H1 (cell line): ENCODE results near the gene POLR1D. TPM values are rescaled to one million over a fixed set of nuclear protein-coding genes. Genes with fewer than 3 reads are reported as not detected.

ENCODE experiments used
- CTCF ChIA-PET: fragments of 300-600 bp; sonication (Branson Sonifier 250); formaldehyde crosslinking; loops from one replicate; lab custom pipeline; 2021; ENCODE audit not compliant: partially characterized antibody; lab: Charles Lee
- POLR2A ChIA-PET: fragments of 300-600 bp; sonication (Branson Sonifier 250); formaldehyde crosslinking; loops from one replicate; lab custom pipeline; 2021; ENCODE audit warnings: inconsistent platforms; ENCODE audit not compliant: partially characterized antibody; lab: Charles Lee
- DNase-seq, 2 experiments: peaks; one replicate each; pipeline versions ENCODE4 v3.0.0 to v3.0.0-alpha.2; 2010 to 2022; ENCODE audit warnings: low spot score in 2 of 2, low read depth in 1 of 2, mixed read lengths in 1 of 2
- FAIRE-seq: peaks from 2 replicates; lab custom pipeline; 2011; peaks lifted over from hg19 to GRCh38; lab: Jason Lieb, UNC
- H2AFZ ChIP-seq: 2 replicates; pipeline ENCODE4 v1.8.1; 2012; ENCODE audit warnings: low read length, inconsistent platforms
- H2AK5ac ChIP-seq: 2 replicates; pipeline ENCODE4 v1.6.1; 2013; ENCODE audit warnings: low read depth, low read length
- H2BK120ac ChIP-seq: replicated peaks from 2 replicates; pipeline ENCODE3; 2013; ENCODE audit warnings: low read depth, low read length, inconsistent platforms
- H2BK12ac ChIP-seq: 2 replicates; pipeline ENCODE4 v1.6.1; 2013; ENCODE audit warnings: low read depth, low read length
- H2BK15ac ChIP-seq: 2 replicates; pipeline ENCODE4 v1.6.1; 2013; ENCODE audit warnings: low read length
- H2BK20ac ChIP-seq: 2 replicates; pipeline ENCODE4 v1.6.1; 2013; ENCODE audit warnings: low read length
- H2BK5ac ChIP-seq: 2 replicates; pipeline ENCODE4 v1.6.1; 2013; ENCODE audit warnings: low read depth, low read length
- H3K14ac ChIP-seq: 2 replicates; pipeline ENCODE4 v1.6.1; 2013; ENCODE audit warnings: inconsistent platforms; ENCODE audit not compliant: insufficient read length
- H3K18ac ChIP-seq: 2 replicates; pipeline ENCODE4 v1.6.1; 2013; ENCODE audit warnings: low read length; ENCODE audit errors: extremely low read depth
- H3K23ac ChIP-seq: 2 replicates; pipeline ENCODE4 v1.6.1; 2013; ENCODE audit warnings: inconsistent platforms; ENCODE audit not compliant: insufficient read length
- H3K23me2 ChIP-seq: 2 replicates; pipeline ENCODE4 v1.6.1; 2013; ENCODE audit warnings: low read depth, low read length
- H3K27ac ChIP-seq: 2 replicates; pipeline ENCODE4 v1.6.1; 2011; ENCODE audit warnings: low read depth, low read length, inconsistent platforms
- H3K27me3 ChIP-seq, 4 experiments: replicated peaks in 1 of 4; 1 replicate in 1 of 4; 2 replicates in 3 of 4; pipeline versions ENCODE4 v1.6.1 to v1.8.1; 2011 to 2013; ENCODE audit warnings: low read length in 3 of 4, mild to moderate bottlenecking in 3 of 4, inconsistent platforms in 2 of 4, mixed read lengths in 2 of 4, moderate library complexity in 1 of 4; ENCODE audit not compliant: control insufficient read depth in 3 of 4, insufficient read depth in 3 of 4; ENCODE audit errors: extremely low read depth in 1 of 4
- H3K36me3 ChIP-seq, 4 experiments: 2 replicates each; pipeline versions ENCODE4 v1.6.1 to v1.8.1; 2011 to 2013; ENCODE audit warnings: mild to moderate bottlenecking in 4 of 4, low read length in 3 of 4, moderate library complexity in 2 of 4, control low read depth in 1 of 4, inconsistent platforms in 1 of 4; ENCODE audit not compliant: insufficient read depth in 4 of 4, control insufficient read depth in 2 of 4
- H3K4ac ChIP-seq: replicated peaks from 2 replicates; pipeline ENCODE3; 2013; ENCODE audit warnings: low read length, low read depth, mixed read lengths, inconsistent platforms; ENCODE audit not compliant: insufficient read length
- H3K4me1 ChIP-seq, 4 experiments: replicated peaks in 1 of 4; 1 replicate in 1 of 4; 2 replicates in 3 of 4; pipeline versions ENCODE4 v1.6.1 to v1.8.1; 2011 to 2013; ENCODE audit warnings: low read length in 3 of 4, inconsistent platforms in 2 of 4, mixed read lengths in 1 of 4; ENCODE audit not compliant: insufficient read depth in 4 of 4, control insufficient read depth in 3 of 4
- H3K4me2 ChIP-seq, 2 experiments: 2 replicates each; pipeline versions ENCODE4 v1.6.1 to v1.8.1; 2011 to 2013; ENCODE audit warnings: low read depth in 2 of 2, low read length in 2 of 2, control low read depth in 1 of 2, inconsistent platforms in 1 of 2, mild to moderate bottlenecking in 1 of 2; ENCODE audit not compliant: insufficient read depth in 1 of 2
- H3K4me3 ChIP-seq, 4 experiments: fragments of 200-600, 300-600 bp in 1 of 4; sonication (generic), shearing (Covaris generic), sonication (Bioruptor Twin) in 1 of 4; 2 replicates each; pipeline versions ENCODE4 v1.5.1 to v1.8.1; 2011 to 2016; ENCODE audit warnings: low read length in 4 of 4, low read depth in 3 of 4, control low read depth in 2 of 4, inconsistent platforms in 2 of 4, mild to moderate bottlenecking in 2 of 4, mixed read lengths in 1 of 4, moderate library complexity in 1 of 4; ENCODE audit not compliant: insufficient read depth in 2 of 4; ENCODE audit errors: extremely low read depth in 1 of 4
- H3K56ac ChIP-seq: replicated peaks from 2 replicates; pipeline ENCODE3; 2013; ENCODE audit warnings: low read depth, mild to moderate bottlenecking, mixed read lengths, low read length, inconsistent platforms; ENCODE audit not compliant: insufficient read length
- H3K79me1 ChIP-seq: 2 replicates; pipeline ENCODE4 v1.6.1; 2013; ENCODE audit warnings: low read depth, low read length, control low read depth
- H3K79me2 ChIP-seq, 2 experiments: 2 replicates each; pipeline versions ENCODE4 v1.6.1 to v1.8.1; 2012 to 2013; ENCODE audit warnings: low read length in 2 of 2, mild to moderate bottlenecking in 2 of 2, inconsistent platforms in 1 of 2; ENCODE audit not compliant: insufficient read depth in 2 of 2, control insufficient read depth in 1 of 2
- H3K9ac ChIP-seq, 4 experiments: replicated peaks in 1 of 4; 1 replicate in 1 of 4; 2 replicates in 3 of 4; pipeline versions ENCODE4 v1.6.1 to v1.8.1; 2011 to 2013; ENCODE audit warnings: low read depth in 3 of 4, low read length in 3 of 4, control low read depth in 2 of 4, mild to moderate bottlenecking in 2 of 4, moderate library complexity in 2 of 4, inconsistent platforms in 1 of 4; ENCODE audit errors: extremely low read depth in 1 of 4
- H3K9me3 ChIP-seq, 2 experiments: 2 replicates each; pipeline versions ENCODE4 v1.6.1 to v1.8.1; 2012 to 2013; ENCODE audit warnings: mild to moderate bottlenecking in 2 of 2, moderate library complexity in 2 of 2, control low read depth in 1 of 2, inconsistent platforms in 1 of 2, low read depth in 1 of 2, low read length in 1 of 2, mixed read lengths in 1 of 2; ENCODE audit not compliant: insufficient read depth in 2 of 2
- H4K20me1 ChIP-seq, 2 experiments: replicated peaks in 1 of 2; 2 replicates each; pipeline versions ENCODE3 to v1.8.1; 2011 to 2013; ENCODE audit warnings: inconsistent platforms in 2 of 2, low read length in 2 of 2, mild to moderate bottlenecking in 1 of 2; ENCODE audit not compliant: insufficient read depth in 2 of 2, control insufficient read depth in 1 of 2
- H4K5ac ChIP-seq: 2 replicates; pipeline ENCODE4 v1.6.1; 2013; ENCODE audit warnings: low read length, low read depth, mixed read lengths, inconsistent platforms; ENCODE audit not compliant: insufficient read length
- H4K8ac ChIP-seq: 2 replicates; pipeline ENCODE4 v1.8.0; 2013; ENCODE audit warnings: mild to moderate bottlenecking, moderate library complexity, low read length, inconsistent platforms; ENCODE audit not compliant: insufficient read depth; ENCODE audit errors: extremely low read depth
- H4K91ac ChIP-seq: replicated peaks from 2 replicates; pipeline ENCODE3; 2013; ENCODE audit warnings: low read length, mixed read lengths, inconsistent platforms; ENCODE audit not compliant: insufficient read length
- BACH1 ChIP-seq: IDR thresholded peaks from 2 replicates; pipeline ENCODE4 v1.6.1; 2012; ENCODE audit warnings: low read length, improper control_type of control experiment
- CEBPB ChIP-seq: IDR thresholded peaks from 2 replicates; pipeline ENCODE4 v1.6.1; 2012; ENCODE audit warnings: low read depth, low read length
- CTBP2 ChIP-seq: IDR thresholded peaks from 2 replicates; pipeline ENCODE4 v1.7.0; 2011; ENCODE audit warnings: borderline replicate concordance, mild to moderate bottlenecking, moderate library complexity, mixed read lengths, low read length; ENCODE audit not compliant: insufficient read depth, insufficient read length
- FOSL1 ChIP-seq: IDR thresholded peaks from 2 replicates; pipeline ENCODE4 v1.6.1; 2011; ENCODE audit warnings: mild to moderate bottlenecking, low read depth, low read length, moderate library complexity; ENCODE audit not compliant: insufficient read depth
- GTF2F1 ChIP-seq: IDR thresholded peaks from 2 replicates; pipeline ENCODE4 v1.6.1; 2012; ENCODE audit warnings: low read depth, low read length, improper control_type of control experiment, borderline replicate concordance
- HDAC2 ChIP-seq, 2 experiments: fragments of 300-600 bp in 1 of 2; sonication (generic) in 1 of 2; IDR thresholded peaks; 2 replicates each; pipeline ENCODE4 v1.6.1; 2011 to 2012; ENCODE audit warnings: low read depth in 2 of 2, low read length in 2 of 2, mild to moderate bottlenecking in 2 of 2, moderate library complexity in 2 of 2, borderline replicate concordance in 1 of 2, inconsistent platforms in 1 of 2
- JUN ChIP-seq: IDR thresholded peaks from 2 replicates; pipeline ENCODE4 v1.6.1; 2011; ENCODE audit warnings: low read depth, mild to moderate bottlenecking, improper control_type of control experiment, low read length
- MAFK ChIP-seq: IDR thresholded peaks from 2 replicates; pipeline ENCODE4 v1.6.1; 2012; ENCODE audit warnings: low read depth, mild to moderate bottlenecking, improper control_type of control experiment, low read length
- POU5F1 ChIP-seq: IDR thresholded peaks from 2 replicates; pipeline ENCODE4 v1.6.1; 2011; ENCODE audit warnings: low read depth, mild to moderate bottlenecking, low read length, moderate library complexity
- RXRA ChIP-seq: IDR thresholded peaks from 2 replicates; pipeline ENCODE4 v1.6.1; 2011; ENCODE audit warnings: low read depth, mild to moderate bottlenecking, low read length, moderate library complexity; ENCODE audit not compliant: insufficient read depth
- SIN3A ChIP-seq, 2 experiments: IDR thresholded peaks in 1 of 2; conservative IDR thresholded peaks in 1 of 2; 2 replicates each; pipeline ENCODE4 v1.6.1; 2011 to 2012; ENCODE audit warnings: low read length in 2 of 2, improper control_type of control experiment in 1 of 2, low read depth in 1 of 2, mild to moderate bottlenecking in 1 of 2
- TAF1 ChIP-seq: IDR thresholded peaks from 2 replicates; pipeline ENCODE4 v1.6.1; 2011; ENCODE audit warnings: mild to moderate bottlenecking, low read depth, low read length
- USF2 ChIP-seq: IDR thresholded peaks from 2 replicates; pipeline ENCODE4 v1.6.1; 2011; ENCODE audit warnings: low read length, improper control_type of control experiment
- WGBS, 2 experiments: shearing (Covaris generic) in 1 of 2; methylation state at CpG; one replicate each; pipeline versions ENCODE4 v1.1.6 to v1.1.7; 2013 to 2015; ENCODE audit warnings: low lambda C conversion rate in 2 of 2, mixed read lengths in 2 of 2, inconsistent platforms in 1 of 2, low coverage in 1 of 2, missing lambda C conversion rate in 1 of 2; ENCODE audit not compliant: insufficient replicate concordance in 2 of 2, insufficient coverage in 1 of 2, insufficient read length in 1 of 2; ENCODE audit errors: extremely low coverage in 1 of 2, missing lambda C conversion rate in 1 of 2; 5-methylcytosine and 5-hydroxymethylcytosine counted together
- polyA plus RNA-seq, 7 experiments: library from polyadenylated mRNA; depleted of rRNA in 3 of 7; stranded (reverse) in 5 of 7; unstranded in 2 of 7; fragments of >200 nt in 5 of 7; fragments of 200-250 nt in 2 of 7; gene quantifications; 1 replicate in 5 of 7; 2 replicates in 1 of 7; 4 replicates in 1 of 7; pipeline versions ENCODE4 v1.2.1 to v1.2.3, GENCODE V29; 2011 to 2013; ENCODE audit warnings: missing spikeins in 2 of 7, mixed read lengths in 2 of 7
- total RNA-seq: library from RNA; stranded (reverse); fragmentation: NEBNext Ultra II Directional; extraction: Animal tissue kit (Norgen Biotek cat#: 25700); gene quantifications from 2 replicates; pipeline ENCODE4 v1.2.1, GENCODE V29; 2021

POLR1D gene
- total and polyA plus RNA-seq, 2 of the 8 experiments (the other 6 are each of a cell fraction or from before 2014, with no cell fraction given): 226 to 232 TPM

DNA sequence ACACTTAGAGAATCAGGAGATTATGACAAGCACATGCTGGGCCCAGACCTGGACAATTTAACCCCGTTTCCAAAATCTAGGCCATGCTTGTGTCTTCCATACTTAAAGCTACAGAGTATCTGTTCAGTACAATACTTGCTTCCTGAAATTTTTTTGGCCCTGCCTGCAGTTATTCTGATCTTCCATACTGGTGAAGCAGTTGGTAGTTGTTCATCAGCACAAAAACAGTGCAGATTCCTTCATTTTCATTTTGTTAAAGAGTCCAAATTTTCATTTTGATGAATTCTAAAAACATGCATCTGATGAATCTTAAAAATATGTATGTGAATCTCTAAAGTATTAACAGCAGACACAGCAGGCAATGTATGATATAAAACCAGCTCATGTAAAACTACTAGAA is 49.2 kb downstream of the POLR1D start:
- H2BK15ac ChIP-seq: no peak overlapping the region
- H4K20me1 ChIP-seq: no peaks in the 10 kb centered on the region
- no peak overlapping the region for H3K23ac ChIP-seq
- H4K5ac ChIP-seq: no peak overlapping the region
- H3K4me1 ChIP-seq: no peaks in the 10 kb centered on the region
- no peak overlapping the region for H2BK120ac ChIP-seq
- no peaks in the 10 kb centered on the region for H3K79me2 ChIP-seq
- H3K9ac ChIP-seq: no peak overlapping the region
- H3K56ac ChIP-seq: no peak overlapping the region
- peaks cover 0 to 2% (median 1%) of the 10 kb centered on the region in 4 experiments; a peak in 3 of 8 replicates for H3K36me3 ChIP-seq
- no peak overlapping the region for H3K14ac ChIP-seq
- no peak overlapping the region for H3K4me3 ChIP-seq
- POLR2A ChIA-PET: no interaction called here
- no peak for FAIRE-seq
- H3K23me2 ChIP-seq: no peaks in the 10 kb centered on the region
- CTCF ChIA-PET: interaction anchor here (11.6 kb wide), 1 partner anchor 157 kb away, joined by 112 read pairs; no protein-coding TSS in a partner anchor
- H2BK12ac ChIP-seq: no peak overlapping the region
- no peak overlapping the region for H2AFZ ChIP-seq
- H3K4ac ChIP-seq: no peak overlapping the region
- H3K4me2 ChIP-seq: no peak overlapping the region
- no peaks in the 10 kb centered on the region for H3K79me1 ChIP-seq
- 83% methylated on average over 1 of the region's 1 CpG; no CpG with 5 or more reads in 1 of the 2 experiments for WGBS, 2 experiments
- H4K8ac ChIP-seq: no peak overlapping the region
- H4K91ac ChIP-seq: no peak overlapping the region
- H3K9me3 ChIP-seq: 0 out of 4 replicates have a peak, but pooled peaks cover 0 to 2% of the 10 kb centered on the region in 2 experiments
- no peak overlapping the region for H2BK5ac ChIP-seq
- no peak overlapping the region for H2BK20ac ChIP-seq
- H2AK5ac ChIP-seq: no peak overlapping the region
- no peak overlapping the region for H3K27ac ChIP-seq
- no peaks in the 10 kb centered on the region for H3K27me3 ChIP-seq
- no peak for DNase-seq
- H3K18ac ChIP-seq: no peak overlapping the region
- TF ChIP-seq CTBP2 (no peak), MAFK (no peak), FOSL1 (no peak), BACH1 (no peak), POU5F1 (no peak), GTF2F1 (no peak), USF2 (no peak), TAF1 (no peak), HDAC2 (IDR thresholded peaks at IDR 0.05; ENCODE audit: borderline replicate concordance in 1 of 2, low read depth in 2 of 2, low read length in 2 of 2) (no peak), SIN3A (conservative IDR thresholded peaks at IDR 0.05 in 1 of 2, IDR thresholded peaks at IDR 0.05 in 1 of 2; ENCODE audit: low read depth in 1 of 2, low read length in 2 of 2) (no peak), JUN (no peak), RXRA (no peak), CEBPB (no peak)
